Ovary (tissue), 9 donors: ENCODE data around the gene NKD2. TPM values are rescaled to one million over a fixed set of nuclear protein-coding genes. Genes with fewer than 3 reads are reported as not detected.

Experiments
- DNase-seq, 5 donors: peaks; one replicate each; pipeline ENCODE4 v3.0.0-alpha.2; 2019 to 2020
- H3K27ac ChIP-seq, 2 donors: fragments of 200-600 bp; one replicate each; pipeline versions ENCODE4 v1.5.1 to v1.8.0; 2019 to 2022
- H3K27me3 ChIP-seq: fragments of 200-600 bp; one replicate; pipeline ENCODE4 v1.8.0; 2022
- H3K36me3 ChIP-seq: fragments of 200-600 bp; sonication (generic); one replicate; pipeline ENCODE4 v1.5.1; 2019
- H3K4me1 ChIP-seq: one replicate; pipeline ENCODE4 v1.8.1; 2013; ENCODE audit warnings: mild to moderate bottlenecking, moderate library complexity; ENCODE audit not compliant: insufficient read depth
- H3K4me3 ChIP-seq: fragments of 200-600 bp; sonication (generic); one replicate; pipeline ENCODE4 v1.5.1; 2017
- H3K9me3 ChIP-seq, 2 donors: fragments of 200-600 bp in 1 of 2; sonication (generic) in 1 of 2; one replicate each; pipeline versions ENCODE4 v1.5.1 to v1.8.1; 2013 to 2019; ENCODE audit warnings: mild to moderate bottlenecking in 1 of 2, moderate library complexity in 1 of 2
- CTCF ChIP-seq, 3 donors: fragments of 450-650 bp in 2 of 3; fragments of 200-600 bp in 1 of 3; IDR thresholded peaks; one replicate each; pipeline versions ENCODE4 v1.5.1 to v1.8.0; 2016 to 2022; ENCODE audit warnings: antibody characterized with exemption in 3 of 3, mild to moderate bottlenecking in 1 of 3
- EP300 ChIP-seq: sonication (generic); formaldehyde crosslinking; IDR thresholded peaks from one replicate; pipeline ENCODE4 v1.6.1; 2017; ENCODE audit warnings: antibody characterized with exemption
- POLR2A ChIP-seq: fragments of 450-650 bp; IDR thresholded peaks from one replicate; pipeline ENCODE4 v1.6.1; 2017; ENCODE audit warnings: antibody characterized with exemption, mild to moderate bottlenecking, moderate library complexity
- WGBS, 3 donors: extraction: QIAGEN DNeasy Blood & Tissue Kit in 1 of 3; methylation state at CpG; one replicate each; pipeline versions ENCODE4 v1.1.5 to v1.1.7; 2013 to 2017; 5-methylcytosine and 5-hydroxymethylcytosine counted together
- intact Hi-C, 4 donors: fragments of 100-400 bp; cut with DNase I; formaldehyde crosslinking; loops; one replicate each; pipeline versions ENCODE4 v1.11.0 to v1.15.1; 2022 to 2023
- polyA plus RNA-seq, 2 donors: library from polyadenylated mRNA; stranded (reverse); fragments of 200-250 nt in 1 of 2; fragments of 350-450 nt in 1 of 2; fragmentation: Illumina TruSeq in 1 of 2; extraction: RNeasy Lipid Tissue Mini Kit (QIAGEN cat#74804) in 1 of 2; gene quantifications; one replicate each; pipeline ENCODE4 v1.2.3, GENCODE V29; 2013 to 2014
- total RNA-seq, 7 donors: library from RNA; depleted of rRNA in 2 of 7; stranded (reverse); fragments of >200 nt in 2 of 7; fragmentation: NEBNext Ultra II Directional in 3 of 7; extraction: Animal tissue kit (Norgen Biotek cat#: 25700) in 3 of 7; gene quantifications; one replicate each; pipeline versions ENCODE4 v1.1.0 to v1.2.4, GENCODE V29; 2016 to 2023
- donor health status: DM: no; HTN: no; CAD: no; lungs with moderate emphysema.
- donor health status: DM: no; HTN: no; CAD: no.
- donor health status: Bipolar disorder and iron deficiency.
- donor health status: DM: yes; HTN: yes; CAD: no.
- donor health status: DM: no; HTN: no; CAD: no.
- donor health status: DM: yes; HTN: yes; CAD: no.

NKD2 gene
- total and polyA plus RNA-seq, 9 donors = 0.33 to 17.2 (median 1.4) TPM; not detected in 1

- peak in 1 of 5 donors; percentile 13 for DNase-seq
- 86 to 89% (median 87%) methylated on average over 39 to 40 of the region's 40 CpGs for WGBS, 3 donors
- Histone ChIP-seq H3K36me3 (no peaks in the 10 kb centered on the region), H3K4me3 (no peak overlapping the region), H3K9me3 (no peaks in the 10 kb centered on the region), H3K4me1 (no peaks in the 10 kb centered on the region), H3K27me3 (no peaks in the 10 kb centered on the region), H3K27ac (no peak overlapping the region)
- TF ChIP-seq EP300 (no peak), POLR2A (no peak), CTCF (IDR thresholded peaks at IDR 0.05) (no peak)
- intact Hi-C loops = no loop called here
These were observed 19.2 kb downstream of the NKD2 start for GRCh38 chr5:1027631-1028441.

GRCh38 chr5:1028481-1029281 lies 20.1 kb downstream of the NKD2 start:
- intact Hi-C loops = no loop called here
- TF ChIP-seq EP300 (no peak), POLR2A (no peak), CTCF (IDR thresholded peaks at IDR 0.05) (no peak)
- peak in 1 of 5 donors; percentile 9 for DNase-seq

GRCh38 chr5:1029282-1029944 lies 20.8 kb downstream of the NKD2 start:
- Histone ChIP-seq H3K36me3 (no peaks in the 10 kb centered on the region), H3K27ac (no peak overlapping the region), H3K4me3 (no peak overlapping the region), H3K27me3 (no peaks in the 10 kb centered on the region), H3K4me1 (no peaks in the 10 kb centered on the region), H3K9me3 (no peaks in the 10 kb centered on the region)
- TF ChIP-seq POLR2A (no peak), EP300 (no peak), CTCF (IDR thresholded peaks at IDR 0.05) (no peak)
- intact Hi-C loops = no loop called here
- DNase-seq = peak in 1 of 5 donors; percentile 7
- WGBS, 3 donors = 91 to 92% (median 92%) methylated on average over 24 of the region's 24 CpGs

More at GRCh38 chr5:1028481-1029281, 20.1 kb downstream of the NKD2 start:
- Histone ChIP-seq H3K27ac (no peak overlapping the region), H3K36me3 (no peaks in the 10 kb centered on the region), H3K4me1 (no peaks in the 10 kb centered on the region), H3K4me3 (no peak overlapping the region), H3K9me3 (no peaks in the 10 kb centered on the region), H3K27me3 (no peaks in the 10 kb centered on the region)
- 76 to 80% (median 76%) methylated on average over 25 to 26 of the region's 26 CpGs for WGBS, 3 donors

- H3K36me3 ChIP-seq = no peaks in the 10 kb centered on the region
- intact Hi-C loops = no loop called here
- no peaks in the 10 kb centered on the region for H3K9me3 ChIP-seq
- H3K27ac ChIP-seq = no peak overlapping the region
- no peaks in the 10 kb centered on the region for H3K4me1 ChIP-seq
- TF ChIP-seq EP300 (no peak), POLR2A (no peak), CTCF (IDR thresholded peaks at IDR 0.05) (no peak)
- H3K27me3 ChIP-seq = no peaks in the 10 kb centered on the region
- H3K4me3 ChIP-seq = no peak overlapping the region
- DNase-seq = no peak
- WGBS, 3 donors = 81 to 92% (median 86%) methylated on average over 9 to 10 of the region's 10 CpGs
These were observed 21.5 kb downstream of the NKD2 start for GRCh38 chr5:1029945-1030625.
